Hematopoietic multipotent progenitor cell (in vitro differentiated cells): ENCODE data around the gene OLFM1. TPM values are rescaled to one million over a fixed set of nuclear protein-coding genes. Genes with fewer than 3 reads are reported as not detected.
"Not testable (repeated sequence)": the region's sequence is repeated elsewhere in the genome, so short reads cannot be mapped to it uniquely, and the experiment has no call there.

ENCODE experiments used
- DNase-seq, 3 donors: peaks; one replicate each; pipeline ENCODE4 v3.0.0-alpha.2; 2011 to 2015; ENCODE audit warnings: low read depth in 2 of 3, low spot score in 2 of 3
- total RNA-seq: library from RNA; depleted of rRNA; stranded (reverse); fragments of >200 nt; gene quantifications from one replicate; pipeline ENCODE4 v1.2.3, GENCODE V29; 2012

OLFM1 gene
- total RNA-seq, 1 donor: 0.27 TPM

DNA sequence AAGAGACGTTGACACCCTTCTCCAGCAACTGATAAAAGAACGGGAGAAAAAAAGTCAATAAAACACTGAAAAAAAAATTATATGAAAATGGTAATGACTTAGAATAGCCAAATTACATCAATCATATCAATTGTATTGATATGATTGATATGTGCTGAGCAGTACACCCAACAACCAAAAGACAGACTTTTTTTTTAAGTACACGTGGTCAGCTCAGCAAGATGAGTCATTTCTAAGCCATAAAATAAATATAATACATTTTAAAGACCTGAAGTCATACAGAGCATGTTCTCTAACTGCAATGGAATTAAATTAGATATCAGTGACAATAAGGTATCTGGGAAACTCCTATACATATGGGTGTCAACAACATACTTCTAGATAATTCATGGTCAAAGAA is 30.9 kb upstream of the OLFM1 start:
- no peak for DNase-seq

DNA sequence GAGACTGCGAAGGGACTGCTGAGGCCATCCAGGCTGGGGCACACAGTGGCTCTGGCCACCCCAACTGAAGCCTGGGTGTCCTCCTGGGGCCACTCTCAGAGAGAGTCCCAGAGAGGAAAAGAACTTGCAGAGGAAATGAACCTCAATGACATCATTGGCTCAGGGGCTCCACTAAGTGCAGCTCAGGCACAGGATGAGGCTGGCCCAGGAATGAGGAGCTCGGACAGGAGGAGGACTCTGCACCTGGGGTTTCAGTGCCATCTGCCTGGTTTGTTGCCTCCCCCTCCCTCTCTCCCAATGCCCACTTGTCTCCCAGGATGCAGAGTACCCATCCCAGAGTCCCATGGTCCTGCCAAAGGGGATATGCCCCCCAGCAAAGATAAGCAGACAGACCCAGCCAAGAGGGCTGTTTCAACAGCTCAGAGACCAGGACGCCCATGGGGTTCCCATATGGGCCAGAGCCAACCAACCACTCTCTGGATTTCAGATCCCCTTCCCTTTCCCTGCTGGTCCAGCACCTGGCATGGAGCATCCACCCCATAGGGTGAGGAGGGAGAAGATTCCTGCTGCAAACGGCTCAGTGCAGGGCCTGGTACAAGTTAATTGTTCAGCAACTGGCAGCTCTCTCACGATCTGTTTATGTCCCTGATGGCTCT is 26.9 kb upstream of the OLFM1 start:
- DNase-seq: no peak

DNA sequence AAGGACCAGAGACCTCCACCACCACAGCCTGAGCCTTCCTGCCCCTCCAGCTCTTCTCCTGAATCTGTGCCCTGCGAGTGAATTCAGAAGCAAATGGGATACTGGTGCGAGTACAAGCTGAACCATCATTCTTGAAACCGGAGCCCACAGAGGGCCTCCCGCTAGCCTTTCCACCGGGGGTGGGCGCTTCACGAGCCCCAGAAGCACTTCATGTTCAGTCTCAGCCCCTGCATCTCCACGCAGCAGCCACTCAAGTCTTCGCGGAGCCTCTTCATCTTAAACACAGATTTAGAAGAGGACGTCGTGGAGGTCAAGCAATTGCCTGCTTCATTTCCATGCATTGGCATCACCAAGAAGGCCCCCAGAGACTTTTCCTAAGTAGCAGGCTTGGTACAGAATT is 26.0 kb upstream of the OLFM1 start:
- no peak for DNase-seq

DNA sequence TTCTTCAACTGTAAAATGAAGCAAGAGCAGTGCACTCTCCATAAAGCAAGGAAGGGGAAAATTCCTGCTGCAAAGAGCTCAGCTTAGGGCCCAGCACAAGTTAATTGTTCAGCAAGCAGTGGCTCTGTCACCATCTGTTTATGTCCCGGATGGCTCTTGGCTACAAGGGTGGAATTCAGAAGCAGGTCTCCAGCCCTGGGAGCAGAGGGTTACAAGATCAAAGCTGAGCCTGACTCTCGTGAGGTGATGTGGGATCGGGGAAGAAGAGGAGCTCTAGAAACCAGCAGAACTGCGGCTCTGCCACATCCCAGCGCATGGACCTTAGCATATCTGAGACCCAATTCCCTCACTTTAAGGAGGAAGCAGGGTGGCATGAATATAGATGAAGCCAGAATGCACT is 25.2 kb upstream of the OLFM1 start:
- DNase-seq: no peak

GRCh38 chr9:135063466-135063865 is 24.0 kb upstream of the OLFM1 start:
- not testable (repeated sequence) for DNase-seq

DNA sequence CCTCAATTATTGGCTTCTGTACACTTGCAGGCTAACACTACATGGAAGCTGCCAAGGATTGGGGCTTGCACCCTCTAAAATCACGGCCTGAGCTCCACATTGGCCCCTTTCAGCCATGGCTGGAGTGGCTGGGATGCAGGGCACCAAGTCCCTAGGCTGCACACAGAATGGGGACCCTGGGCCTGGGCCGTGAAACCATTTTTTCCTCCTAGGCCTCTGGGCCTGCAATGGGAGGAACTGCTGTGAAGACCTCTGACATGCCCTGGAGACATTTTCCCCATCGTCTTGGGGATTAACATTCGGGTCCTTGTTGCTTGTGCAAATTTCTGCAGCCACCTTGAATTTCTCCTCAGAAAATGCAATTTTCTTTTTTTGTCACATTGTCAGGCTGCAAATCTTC is 23.6 kb upstream of the OLFM1 start:
- not testable (repeated sequence) for DNase-seq

DNA sequence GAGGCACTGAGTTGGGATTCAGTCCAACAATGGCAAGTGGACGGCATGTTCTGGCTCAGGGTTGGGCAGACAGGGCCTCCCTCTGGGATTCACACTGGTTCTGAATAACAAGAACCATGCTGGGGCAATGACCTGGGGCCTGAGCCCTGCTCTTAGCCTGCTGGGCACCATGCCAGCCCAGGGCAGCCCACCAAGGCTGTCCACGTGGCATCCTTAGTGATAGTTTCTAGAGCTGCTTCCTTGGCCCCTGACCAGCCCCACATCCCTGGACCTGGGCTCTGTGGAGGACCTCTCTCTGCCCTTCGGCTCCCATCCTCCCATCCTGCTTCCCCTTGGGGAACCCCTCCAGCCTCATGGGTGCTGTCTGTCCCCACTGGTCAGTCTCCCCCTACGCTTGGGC is 22.3 kb upstream of the OLFM1 start:
- no peak for DNase-seq

- DNase-seq: no peak
Measured at GRCh38 chr9:135065804-135066203, 21.7 kb upstream of the OLFM1 start.

GRCh38 chr9:135066291-135066690 is 21.2 kb upstream of the OLFM1 start:
- DNase-seq: no peak

DNA sequence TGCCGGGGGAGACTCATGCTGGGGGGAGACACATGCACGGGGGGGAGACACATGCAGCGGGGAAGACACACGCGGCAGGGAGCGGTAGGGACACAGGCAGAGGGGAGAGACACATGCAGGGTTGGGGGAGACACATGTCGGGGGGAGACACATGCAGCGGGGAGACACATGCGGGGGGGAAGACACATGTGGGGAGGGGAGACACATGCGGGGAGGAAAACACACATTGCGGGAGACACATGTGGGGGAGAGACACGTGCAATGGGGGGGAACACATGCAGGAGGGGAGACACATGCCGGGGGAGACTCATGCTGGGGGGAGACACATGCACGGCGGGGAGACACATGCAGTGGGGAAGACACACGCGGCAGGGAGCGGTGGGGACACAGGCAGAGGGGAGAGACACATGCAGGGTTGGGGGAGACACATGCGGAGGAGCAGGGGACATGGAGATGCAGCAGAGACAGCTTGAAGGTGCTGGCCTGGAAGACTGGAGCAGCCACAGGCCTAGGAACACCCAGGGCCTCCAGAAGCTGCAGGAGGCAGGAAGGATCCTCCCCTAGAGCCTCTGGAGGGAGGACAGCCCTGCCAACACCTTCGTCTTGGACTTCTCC is 20.3 kb upstream of the OLFM1 start:
- DNase-seq: no peak

DNA sequence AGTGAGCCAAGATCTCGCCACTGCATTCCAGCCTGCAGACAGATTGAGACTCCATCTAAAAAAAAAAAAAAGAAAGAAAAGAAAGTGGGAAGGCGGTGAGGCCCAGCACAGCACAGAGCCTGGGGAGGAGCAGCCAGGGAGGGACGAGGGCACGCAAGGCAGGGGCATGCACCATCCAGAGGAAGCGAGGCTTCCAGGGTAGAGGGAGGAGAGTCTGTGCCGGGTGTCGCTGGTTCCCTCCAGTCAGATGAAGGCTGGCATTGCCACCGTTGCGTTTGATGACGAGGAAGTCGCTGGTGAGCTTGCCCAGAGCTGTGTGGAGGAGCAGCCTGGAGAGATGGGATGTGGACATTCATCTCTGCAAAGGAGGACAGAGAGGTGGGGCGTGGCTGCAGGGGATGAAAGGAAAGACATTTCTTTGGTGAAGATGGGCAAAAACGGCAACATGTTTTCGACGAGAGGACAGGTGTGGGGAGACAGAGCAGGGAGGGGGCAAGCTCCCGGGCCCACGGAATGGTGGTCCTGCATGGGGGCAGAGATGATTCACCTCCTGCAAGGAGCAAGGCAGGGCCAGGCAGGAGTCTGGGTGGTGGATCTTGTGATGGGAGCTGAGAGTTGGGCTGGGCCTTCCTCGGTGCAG is 18.6 kb upstream of the OLFM1 start:
- DNase-seq: no peak

DNA sequence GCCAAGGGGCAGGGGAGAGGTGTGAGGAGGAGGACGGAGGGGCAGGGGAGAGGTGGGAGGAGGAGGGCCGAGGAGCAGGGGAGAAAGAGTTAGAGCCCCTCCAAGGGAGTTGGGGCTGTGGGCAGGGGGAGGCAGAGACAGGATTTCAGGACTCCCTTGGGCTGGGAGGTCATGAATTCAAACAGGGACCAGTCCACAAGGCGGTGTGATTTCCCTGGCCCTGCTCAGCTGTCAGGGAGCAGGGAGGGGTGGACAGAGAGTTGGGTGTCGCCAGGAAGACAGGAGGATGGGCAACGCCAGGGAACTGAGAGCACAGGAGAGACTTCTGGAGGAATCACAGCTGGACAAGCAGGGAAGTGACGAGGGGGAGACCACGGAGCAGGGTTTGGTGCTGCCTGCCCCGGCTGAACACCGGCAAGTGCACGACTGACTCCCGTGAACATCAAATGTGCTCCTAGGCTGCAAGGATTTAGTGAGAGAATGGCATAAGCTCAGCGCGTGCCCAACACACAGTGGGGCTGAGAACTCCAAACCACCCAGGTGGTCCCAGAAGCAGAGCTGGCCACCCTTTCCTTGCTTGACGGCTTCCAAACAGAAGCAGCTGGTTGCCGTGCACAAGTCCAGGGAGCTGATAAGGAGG is 17.8 kb upstream of the OLFM1 start:
- no peak for DNase-seq

GRCh38 chr9:135070198-135070951 is 17.1 kb upstream of the OLFM1 start:
- DNase-seq: no peak

DNA sequence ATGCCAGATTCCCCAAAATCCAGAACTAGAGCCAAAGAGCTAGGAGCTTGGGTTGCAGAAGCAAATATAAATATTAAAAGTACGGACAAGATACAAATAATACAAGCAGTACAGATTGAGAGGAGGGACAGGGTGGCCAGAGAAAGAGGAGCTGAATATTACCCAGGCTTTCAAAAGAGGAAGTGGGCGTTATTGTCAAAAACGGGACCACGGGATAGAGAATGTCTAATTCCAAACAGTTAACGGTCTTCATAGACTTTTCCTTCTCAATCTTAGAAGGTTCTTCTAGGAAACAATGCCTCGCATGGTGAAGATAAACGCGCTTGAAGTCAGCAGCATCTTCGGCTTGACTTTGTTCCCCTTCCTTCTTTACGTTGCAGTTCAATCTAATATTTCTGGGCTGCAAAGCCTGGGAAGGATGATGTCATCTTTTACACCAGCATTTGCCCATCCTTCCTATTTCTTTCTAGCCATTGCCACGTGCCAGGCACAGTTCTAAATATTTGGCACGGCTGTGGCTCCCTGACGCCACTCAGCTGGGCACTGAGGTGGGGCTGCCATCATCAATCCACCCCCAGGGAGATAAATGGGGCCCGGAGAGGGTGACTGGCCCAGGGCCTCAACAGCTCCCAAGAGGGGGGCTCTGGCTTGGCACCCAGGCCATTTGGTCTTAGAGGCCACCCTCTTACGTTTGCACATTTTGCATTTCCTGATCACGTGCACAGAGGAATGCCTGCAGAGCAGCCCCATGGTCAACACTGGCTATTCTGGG is 16.3 kb upstream of the OLFM1 start:
- DNase-seq: no peak

GRCh38 chr9:135073081-135073740 is 14.3 kb upstream of the OLFM1 start:
- no peak for DNase-seq

DNA sequence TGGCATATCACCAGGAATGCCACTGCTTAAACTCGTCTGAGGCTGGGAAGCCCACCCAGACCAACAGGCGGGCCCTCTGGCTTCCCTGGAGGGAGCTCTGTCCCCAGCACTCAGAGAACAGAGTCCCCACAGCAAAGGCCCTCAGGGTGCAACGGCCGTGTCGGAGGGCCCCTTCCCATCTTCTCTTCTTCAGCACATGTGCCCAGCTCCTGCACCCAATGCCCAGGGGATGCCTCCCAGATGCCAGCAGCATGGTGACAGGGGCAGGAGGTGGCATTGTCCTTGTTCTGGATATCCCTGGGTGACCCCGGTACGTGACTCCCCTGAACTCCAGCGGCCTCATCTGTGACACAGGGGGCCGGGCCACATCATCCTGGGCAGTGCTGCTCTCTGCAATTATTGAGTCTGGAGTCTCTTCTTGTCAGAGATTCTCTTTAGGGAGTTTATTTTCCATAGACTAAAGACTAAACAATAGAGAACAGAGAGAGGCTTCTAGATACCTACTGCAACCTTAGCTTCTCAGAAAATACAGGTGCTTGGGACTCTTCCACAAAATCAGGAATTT is 13.6 kb upstream of the OLFM1 start:
- DNase-seq: no peak

- DNase-seq: no peak
Measured at GRCh38 chr9:135074354-135075233, 12.9 kb upstream of the OLFM1 start.
